ENCODE data around the gene WAS.
A peak's percentile ranks its signal among the peaks of the same experiment; 100 is the strongest.

The WAS gene

DNA sequence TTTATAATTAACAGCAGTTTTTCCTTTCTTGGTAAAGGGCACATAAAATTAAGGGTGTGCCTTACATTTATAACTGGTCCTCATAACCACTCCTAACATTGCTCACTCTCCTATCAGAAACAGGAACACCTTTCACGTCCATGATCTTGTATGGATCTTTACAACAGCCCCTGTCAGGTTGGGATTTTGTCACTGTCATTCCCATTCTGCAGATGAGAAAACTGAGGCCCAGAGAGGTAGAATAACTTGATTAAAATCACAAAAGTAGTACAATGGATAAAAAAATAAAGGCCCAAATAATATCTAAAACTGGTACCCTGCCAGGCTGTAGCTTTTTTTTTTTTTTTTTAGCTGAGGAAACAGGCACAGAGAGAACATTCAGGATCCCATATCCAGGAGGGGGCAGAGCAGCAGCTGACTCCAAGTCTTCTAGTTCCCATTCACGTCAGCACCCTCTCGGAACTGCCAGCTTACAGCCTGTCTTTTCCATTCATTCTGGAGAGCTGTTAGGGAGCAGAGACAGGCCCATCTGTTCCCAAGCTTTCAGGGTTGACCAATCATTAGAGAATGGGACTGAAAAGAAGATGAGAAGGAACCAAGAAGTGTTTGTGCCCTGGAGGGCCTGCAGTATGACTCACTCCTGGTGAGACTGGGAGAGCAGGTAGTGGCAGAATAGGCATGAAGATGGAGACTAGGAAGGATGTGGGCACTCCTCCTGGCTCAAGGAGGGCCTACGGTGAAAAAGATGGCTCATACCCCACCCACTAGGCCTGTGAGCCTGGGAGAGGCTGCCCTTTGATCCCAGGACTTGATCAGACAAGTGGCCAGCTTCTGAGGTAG, 20.3 kb downstream of the WAS start:
- no peak for DNase-seq
- in situ Hi-C loops (cut with MboI; ENCODE audit: low pct_unique_long_range_greater_than_20kb, low sequenced_read_pairs), result no loop called here

- DNase-seq, result no peak
- in situ Hi-C loops (cut with MboI; ENCODE audit: low pct_unique_long_range_greater_than_20kb, low sequenced_read_pairs), result no loop called here
These were observed 22.3 kb downstream of the WAS start for GRCh38 chrX:48705871-48706270.

DNA sequence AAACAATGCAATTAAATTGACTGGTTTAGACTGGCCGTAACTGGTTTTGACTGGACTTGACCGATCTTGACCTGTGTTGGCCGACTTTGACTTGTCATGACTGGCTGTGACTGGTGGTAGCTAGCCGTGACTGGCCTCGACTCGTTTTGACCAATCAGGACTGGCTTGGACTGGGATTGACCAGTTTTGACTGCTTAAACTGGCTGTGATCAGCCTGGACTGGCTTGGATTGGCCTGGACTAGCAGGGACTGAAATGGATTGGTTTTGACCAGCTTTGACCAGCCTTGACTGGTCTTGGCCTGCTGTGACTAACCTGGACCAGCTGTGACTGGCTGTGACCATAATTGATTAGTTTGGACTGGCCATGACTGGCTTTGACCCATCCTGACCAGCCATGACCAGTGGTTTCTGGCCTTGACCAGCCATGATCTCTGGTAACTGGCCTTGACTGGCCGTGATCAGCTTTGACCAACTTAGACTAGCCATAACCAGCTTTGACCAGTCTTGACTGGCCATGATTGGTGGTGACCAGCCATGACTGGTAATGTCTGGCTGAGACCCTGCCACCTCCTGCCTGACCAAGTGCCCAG, 26.0 kb downstream of the WAS start:
- in situ Hi-C loops (cut with MboI; ENCODE audit: low pct_unique_long_range_greater_than_20kb, low sequenced_read_pairs), result no loop called here
- no peak for DNase-seq

GRCh38 chrX:48711162-48711928, 27.7 kb downstream of the WAS start:
- DNase-seq, result no peak
- in situ Hi-C loops (cut with MboI; ENCODE audit: low pct_unique_long_range_greater_than_20kb, low sequenced_read_pairs), result no loop called here

DNA sequence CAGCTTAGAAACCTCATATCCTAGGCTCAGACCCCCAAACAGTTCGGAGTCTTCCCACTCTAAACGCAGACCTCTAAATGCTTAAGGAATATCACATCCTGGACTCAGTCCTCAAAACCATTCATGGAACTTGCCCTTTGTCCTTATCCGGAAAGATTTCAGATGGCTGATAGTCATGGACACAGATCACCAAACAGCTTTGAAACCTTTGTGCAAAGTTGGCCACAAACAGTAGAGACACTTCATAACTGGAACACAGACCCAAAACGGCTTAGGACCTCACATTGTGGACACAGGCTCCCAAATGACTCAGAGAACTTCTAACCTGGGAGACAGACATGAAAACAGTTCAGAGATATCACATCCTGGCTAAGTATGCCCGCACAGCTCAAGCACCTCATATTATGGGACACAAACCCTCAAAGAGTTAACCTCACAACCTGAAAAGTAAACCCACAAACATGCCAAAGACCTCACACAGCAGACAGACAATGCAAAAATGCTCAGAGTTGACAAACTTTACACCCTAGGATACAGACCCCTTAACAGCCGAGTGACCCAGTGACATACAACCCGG, 28.4 kb downstream of the WAS start:
- no peak for DNase-seq
- in situ Hi-C loops (cut with MboI; ENCODE audit: low pct_unique_long_range_greater_than_20kb, low sequenced_read_pairs), result no loop called here

DNA sequence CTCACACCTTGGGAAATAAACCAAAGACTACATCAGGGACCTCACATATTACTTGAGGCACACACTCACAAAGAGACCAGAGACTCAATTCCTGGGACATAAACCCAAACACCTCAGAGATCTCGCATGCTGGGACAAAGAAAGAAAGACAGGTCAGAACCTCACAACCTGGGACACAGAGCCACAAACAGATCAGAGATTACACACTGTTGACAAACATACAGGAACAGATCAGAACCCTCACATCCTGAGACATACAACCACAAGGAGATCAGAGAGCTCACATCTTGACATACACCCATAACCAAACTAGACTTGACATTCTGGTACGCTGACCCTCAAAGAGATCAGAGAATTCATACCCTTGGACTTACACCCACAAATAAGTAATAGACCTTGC, 30.2 kb downstream of the WAS start:
- in situ Hi-C loops (cut with MboI; ENCODE audit: low pct_unique_long_range_greater_than_20kb, low sequenced_read_pairs), result no loop called here
- no peak for DNase-seq

- in situ Hi-C loops (cut with MboI; ENCODE audit: low pct_unique_long_range_greater_than_20kb, low sequenced_read_pairs), result no loop called here
These were observed 31.0 kb downstream of the WAS start for GRCh38 chrX:48714573-48714972.

DNA sequence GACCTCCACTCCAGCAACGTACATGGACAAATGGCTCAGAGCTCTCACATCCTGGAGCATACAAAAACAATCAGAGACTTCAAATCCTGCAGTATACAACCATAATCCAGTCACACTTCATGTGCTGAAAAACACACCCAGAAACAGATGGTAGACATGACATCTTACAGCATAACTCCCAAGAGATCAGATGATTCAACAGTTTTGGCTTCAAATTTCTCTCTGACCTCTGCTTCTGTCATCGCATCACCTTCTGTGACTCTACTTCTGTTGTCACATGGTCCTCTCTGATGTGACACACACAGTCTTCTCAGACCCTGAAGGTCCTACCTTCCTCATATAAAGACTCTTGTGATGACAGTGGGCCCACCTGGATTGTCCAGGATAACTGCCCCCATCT, 31.5 kb downstream of the WAS start:
- in situ Hi-C loops (cut with MboI; ENCODE audit: low pct_unique_long_range_greater_than_20kb, low sequenced_read_pairs), result no loop called here

More at GRCh38 chrX:48714573-48714972, 31.0 kb downstream of the WAS start:
- no peak for DNase-seq

DNA sequence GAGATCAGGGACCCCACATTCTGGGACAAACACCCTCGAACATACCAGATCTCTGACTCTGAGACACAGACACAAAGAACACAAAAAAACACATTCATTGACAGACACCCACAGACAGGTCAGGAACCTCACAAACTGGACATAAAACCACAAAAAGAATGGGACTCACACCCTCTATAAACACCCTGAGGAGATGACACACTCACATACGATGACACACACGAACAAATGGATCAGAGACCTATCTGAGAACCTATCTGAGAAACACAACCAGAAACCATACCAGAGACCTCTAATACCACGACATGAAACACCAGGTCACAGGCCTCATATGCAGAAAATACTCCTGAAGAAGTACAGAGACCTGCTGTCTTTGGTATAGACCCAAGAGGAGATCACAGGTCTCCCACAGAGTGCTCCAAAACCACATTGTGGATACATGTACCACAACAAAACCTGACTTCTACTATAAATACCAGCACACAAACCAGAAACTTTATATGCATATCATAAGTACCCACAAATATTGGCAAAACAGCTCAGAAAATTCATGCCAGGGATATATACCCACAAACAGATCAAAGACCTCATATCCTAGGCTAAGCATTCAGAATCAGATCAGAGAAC, 32.4 kb downstream of the WAS start:
- DNase-seq, result no peak
- in situ Hi-C loops (cut with MboI; ENCODE audit: low pct_unique_long_range_greater_than_20kb, low sequenced_read_pairs), result no loop called here

More for the DNA sequence above, 31.5 kb downstream of the WAS start:
- DNase-seq, result no peak

DNA sequence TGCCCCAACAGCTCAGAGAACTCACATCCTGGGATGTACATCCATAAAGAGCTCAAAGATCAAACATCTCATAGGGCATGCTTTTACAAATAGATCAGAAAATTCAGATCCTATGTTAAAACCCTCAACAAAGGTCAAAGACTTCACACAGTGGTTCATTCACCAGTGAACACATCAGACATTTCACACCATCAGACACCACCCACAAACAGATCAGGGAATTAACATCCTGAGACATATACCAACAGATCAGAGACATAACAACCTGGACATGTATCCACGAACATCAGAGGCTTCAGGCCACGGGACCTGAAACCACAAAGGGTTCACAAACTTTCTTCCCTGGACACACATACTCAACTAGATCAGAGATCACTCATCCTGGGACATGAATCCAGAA, 36.4 kb downstream of the WAS start:
- in situ Hi-C loops (cut with MboI; ENCODE audit: low pct_unique_long_range_greater_than_20kb, low sequenced_read_pairs), result no loop called here
- no peak for DNase-seq

DNA sequence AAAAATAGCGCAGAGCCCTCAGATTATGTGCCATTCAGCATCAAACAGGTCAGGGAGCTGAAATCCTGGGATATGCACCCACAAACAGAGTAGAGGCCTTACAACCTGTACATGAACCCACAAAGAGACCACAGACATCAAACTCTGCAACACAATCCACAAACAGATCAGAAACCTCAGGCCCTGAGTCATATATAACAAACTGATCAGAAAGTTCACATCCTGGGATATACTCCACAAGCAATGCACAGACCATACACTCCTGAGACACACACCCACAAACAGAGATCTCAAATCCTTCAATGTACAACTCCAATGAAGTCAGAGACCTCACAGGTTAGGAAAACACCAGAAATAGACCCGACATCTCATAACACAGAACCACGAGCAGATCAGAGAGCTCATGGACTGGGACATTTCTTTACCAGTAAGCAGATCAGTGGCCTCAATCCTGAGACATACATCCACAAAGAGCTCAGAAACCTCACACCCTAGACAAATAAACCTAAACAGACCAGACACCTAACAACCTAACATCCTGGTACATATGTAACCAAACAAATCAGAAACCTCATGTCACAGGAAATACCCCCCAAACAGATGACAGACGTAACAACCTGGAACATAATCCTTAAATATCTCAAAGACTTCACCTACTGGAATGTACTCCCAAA, 37.1 kb downstream of the WAS start:
- no peak for DNase-seq
- in situ Hi-C loops (cut with MboI; ENCODE audit: low pct_unique_long_range_greater_than_20kb, low sequenced_read_pairs), result no loop called here

DNA sequence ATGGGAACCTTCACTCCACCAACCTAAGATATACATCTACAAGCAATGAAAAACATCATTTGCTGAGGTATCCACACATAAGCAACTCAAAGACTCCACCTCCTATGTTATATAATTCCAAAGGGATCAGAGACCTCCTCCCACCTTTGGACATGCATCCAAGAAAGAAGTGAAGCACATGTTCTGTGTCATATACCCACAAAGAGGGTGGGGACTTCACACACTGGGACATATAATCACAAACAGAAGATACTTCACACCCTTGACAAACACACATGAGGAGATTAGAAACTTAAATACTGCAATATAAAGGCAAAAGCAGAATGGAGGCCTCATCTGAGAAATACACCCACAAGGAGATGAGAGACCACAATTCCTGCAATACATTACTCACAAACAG, 38.3 kb downstream of the WAS start:
- no peak for DNase-seq
- in situ Hi-C loops (cut with MboI; ENCODE audit: low pct_unique_long_range_greater_than_20kb, low sequenced_read_pairs), result no loop called here

DNA sequence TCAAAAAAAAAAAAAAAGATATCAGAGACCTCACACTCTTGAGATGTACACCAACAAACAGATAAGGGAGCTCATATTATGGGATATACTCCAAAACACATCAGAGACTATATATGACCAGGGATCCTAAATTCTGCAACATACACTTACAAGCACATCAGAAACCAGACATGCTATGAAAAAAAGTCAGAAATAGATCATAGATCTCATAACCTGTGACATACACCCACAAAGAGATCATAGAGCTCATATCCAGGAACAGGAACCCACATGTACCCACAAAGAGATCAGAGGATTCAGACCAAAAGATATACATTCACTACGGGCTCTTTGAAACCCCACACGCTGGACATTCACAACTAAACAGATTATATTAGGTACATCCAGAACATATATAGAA, 43.0 kb downstream of the WAS start:
- in situ Hi-C loops (cut with MboI; ENCODE audit: low pct_unique_long_range_greater_than_20kb, low sequenced_read_pairs), result no loop called here

GRCh38 chrX:48728653-48729052, 45.1 kb downstream of the WAS start:
- no peak for DNase-seq
- in situ Hi-C loops (cut with MboI; ENCODE audit: low pct_unique_long_range_greater_than_20kb, low sequenced_read_pairs), result no loop called here

More for the DNA sequence above, 43.0 kb downstream of the WAS start:
- no peak for DNase-seq

DNA sequence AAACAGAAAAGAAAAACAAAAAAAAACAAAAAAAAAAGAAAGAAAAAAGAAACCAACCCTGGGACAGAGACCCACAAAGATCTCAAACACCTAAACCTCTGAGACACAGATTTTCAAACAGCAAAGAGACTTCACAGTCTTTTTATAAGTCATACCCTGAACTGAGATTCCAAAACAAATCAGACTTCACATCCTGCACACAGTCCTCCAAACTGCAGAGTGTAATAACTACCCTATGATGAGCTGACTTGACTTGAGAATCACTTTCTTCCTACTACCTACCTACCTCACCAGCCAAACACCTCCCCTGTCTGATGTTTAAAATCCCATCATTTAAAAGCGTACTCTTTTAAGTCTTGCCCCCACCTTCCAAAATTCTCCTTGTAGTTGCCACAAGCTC, 52.7 kb downstream of the WAS start:
- DNase-seq, result no peak
- in situ Hi-C loops (cut with MboI; ENCODE audit: low pct_unique_long_range_greater_than_20kb, low sequenced_read_pairs), result no loop called here

DNA sequence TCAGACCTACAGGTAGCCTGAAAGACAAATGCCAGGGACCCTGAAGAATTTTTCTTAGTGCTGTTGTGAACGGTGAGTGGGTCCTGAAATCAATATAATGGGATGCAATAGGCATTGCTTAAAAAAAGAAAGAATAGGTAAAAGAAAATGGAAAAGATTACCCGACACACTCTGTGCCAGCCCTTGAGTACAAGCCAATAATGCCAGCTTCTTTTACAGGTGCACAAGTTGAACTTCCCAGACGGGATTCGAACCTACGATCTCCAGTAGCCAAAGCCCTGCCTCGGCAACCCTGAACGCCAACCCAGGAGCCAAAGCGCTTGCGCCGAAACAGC, 53.2 kb downstream of the WAS start:
- DNase-seq, result no peak
- in situ Hi-C loops (cut with MboI; ENCODE audit: low pct_unique_long_range_greater_than_20kb, low sequenced_read_pairs), result no loop called here

GRCh38 chrX:48737213-48737938, 53.8 kb downstream of the WAS start:
- DNase-seq, result peak; percentile 99
- in situ Hi-C loops (cut with MboI; ENCODE audit: low pct_unique_long_range_greater_than_20kb, low sequenced_read_pairs), result no loop called here

DNA sequence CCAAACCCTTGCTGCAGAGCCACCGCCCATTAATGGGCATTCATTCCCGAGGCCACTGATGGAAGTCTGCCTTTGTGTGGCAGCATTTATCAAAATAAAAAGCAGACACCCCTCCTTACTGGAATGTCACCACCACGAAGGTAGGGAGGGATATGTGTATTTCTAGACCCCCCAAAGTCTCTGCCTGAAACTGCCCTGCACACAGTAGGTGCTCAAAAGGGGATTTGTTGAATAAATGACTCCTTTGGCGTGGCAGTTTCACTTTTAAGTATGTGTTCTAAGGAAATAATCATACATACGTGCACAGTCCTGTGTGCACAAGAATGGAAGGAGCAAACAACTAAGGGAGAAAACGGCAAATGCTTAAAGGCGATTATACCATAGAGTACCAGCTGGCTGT, 54.3 kb downstream of the WAS start:
- no peak for DNase-seq
- in situ Hi-C loops (cut with MboI; ENCODE audit: low pct_unique_long_range_greater_than_20kb, low sequenced_read_pairs), result no loop called here

Measured in KBM-7 (cell line).